Activated T-helper 1 cell treated with anti-CD3 and anti-CD28 coated beads, Interleukin-12 subunit alpha, Interleukin-12 subunit beta, Interleukin-2, Interleukin-4 antibody, amounts not matched to agents 30 ng/mL and 10 ng/mL and 1 ng/mL, durations not matched to agents 14 hours and 24 hours and 36 hours (primary cell): ENCODE results near the gene HIVEP1. TPM values are rescaled to one million over a fixed set of nuclear protein-coding genes. Genes with fewer than 3 reads are reported as not detected.
"Not testable (repeated sequence)": the region's sequence is repeated elsewhere in the genome, so short reads cannot be mapped to it uniquely, and the experiment has no call there.

ENCODE experiments used
- DNase-seq: peaks from one replicate; pipeline ENCODE4 v3.0.0; 2021; ENCODE audit warnings: low spot score
- H3K27ac Mint-ChIP-seq: one replicate; pipeline ENCODE4 v1.8.0; 2021; ENCODE audit warnings: mild to moderate bottlenecking, mixed read lengths
- H3K27me3 Mint-ChIP-seq: one replicate; pipeline ENCODE4 v1.8.0; 2022; ENCODE audit warnings: mild to moderate bottlenecking, moderate library complexity, mixed read lengths; ENCODE audit not compliant: insufficient read depth
- H3K36me3 Mint-ChIP-seq: one replicate; pipeline ENCODE4 v1.8.0; 2021; ENCODE audit warnings: low read depth, mixed read lengths
- H3K4me1 Mint-ChIP-seq: one replicate; pipeline ENCODE4 v1.8.0; 2021; ENCODE audit warnings: low read depth, mixed read lengths
- H3K4me3 Mint-ChIP-seq: one replicate; pipeline ENCODE4 v1.8.0; 2021; ENCODE audit warnings: mild to moderate bottlenecking, moderate library complexity, mixed read lengths
- H3K9me3 Mint-ChIP-seq: one replicate; pipeline ENCODE4 v1.8.0; 2021; ENCODE audit warnings: mixed read lengths
- intact Hi-C: fragments of 100-400 bp; cut with micrococcal nuclease; formaldehyde crosslinking; loops from one replicate; pipeline ENCODE4 v1.15.1; 2024
- total RNA-seq: library from RNA; stranded (reverse); gene quantifications from 2 replicates; pipeline ENCODE4 v1.2.3, GENCODE V29; 2022

Gene HIVEP1
- total RNA-seq, 1 donor from 2014 or later, result 69.8 TPM

GRCh38 chr6:12170351-12171092, 158.4 kb downstream of the HIVEP1 start:
- no peak for DNase-seq
- H3K36me3 Mint-ChIP-seq, result no peaks in the 10 kb centered on the region
- no peak overlapping the region for H3K27ac Mint-ChIP-seq

GRCh38 chr6:12171717-12172116, 159.6 kb downstream of the HIVEP1 start:
- Mint-ChIP-seq H3K27ac (no peak overlapping the region), H3K36me3 (no peaks in the 10 kb centered on the region), H3K4me3 (no peak overlapping the region), H3K4me1 (no peaks in the 10 kb centered on the region), H3K9me3 (peaks cover 2% of the 10 kb centered on the region), H3K27me3 (peaks cover 9% of the 10 kb centered on the region)
- no peak for DNase-seq
- intact Hi-C loops, result no loop called here

More at GRCh38 chr6:12170351-12171092, 158.4 kb downstream of the HIVEP1 start:
- Mint-ChIP-seq H3K27me3 (peaks cover 9% of the 10 kb centered on the region), H3K9me3 (no peaks in the 10 kb centered on the region), H3K4me1 (no peaks in the 10 kb centered on the region), H3K4me3 (no peak overlapping the region)
- intact Hi-C loops, result no loop called here

GRCh38 chr6:12172572-12172971, 160.5 kb downstream of the HIVEP1 start:
- H3K4me3 Mint-ChIP-seq, result no peak overlapping the region
- no peaks in the 10 kb centered on the region for H3K4me1 Mint-ChIP-seq
- no peak for DNase-seq
- peaks cover 9% of the 10 kb centered on the region for H3K9me3 Mint-ChIP-seq
- no peaks in the 10 kb centered on the region for H3K36me3 Mint-ChIP-seq
- no peak overlapping the region for H3K27ac Mint-ChIP-seq
- intact Hi-C loops, result no loop called here
- peaks cover 11% of the 10 kb centered on the region for H3K27me3 Mint-ChIP-seq

GRCh38 chr6:12173181-12173580, 161.1 kb downstream of the HIVEP1 start:
- Mint-ChIP-seq H3K4me3 (no peak overlapping the region), H3K27me3 (peaks cover 11% of the 10 kb centered on the region), H3K27ac (no peak overlapping the region), H3K4me1 (no peaks in the 10 kb centered on the region), H3K36me3 (no peaks in the 10 kb centered on the region), H3K9me3 (peaks cover 9% of the 10 kb centered on the region)
- DNase-seq, result no peak
- intact Hi-C loops, result no loop called here

GRCh38 chr6:12173661-12174060, 161.5 kb downstream of the HIVEP1 start:
- Mint-ChIP-seq H3K4me3 (no peak overlapping the region), H3K36me3 (no peaks in the 10 kb centered on the region), H3K9me3 (peaks cover 9% of the 10 kb centered on the region), H3K27me3 (peaks cover 11% of the 10 kb centered on the region), H3K27ac (no peak overlapping the region), H3K4me1 (no peaks in the 10 kb centered on the region)
- no peak for DNase-seq
- intact Hi-C loops, result no loop called here

- intact Hi-C loops, result no loop called here
- Mint-ChIP-seq H3K27ac (no peak overlapping the region), H3K4me1 (no peaks in the 10 kb centered on the region), H3K36me3 (no peaks in the 10 kb centered on the region), H3K9me3 (peaks cover 9% of the 10 kb centered on the region), H3K4me3 (no peak overlapping the region), H3K27me3 (peaks cover 7% of the 10 kb centered on the region)
- no peak for DNase-seq
Measured at GRCh38 chr6:12174878-12175277, 162.8 kb downstream of the HIVEP1 start.

- Mint-ChIP-seq H3K36me3 (no peaks in the 10 kb centered on the region), H3K27me3 (peaks cover 3% of the 10 kb centered on the region), H3K9me3 (peaks cover 9% of the 10 kb centered on the region), H3K4me1 (no peaks in the 10 kb centered on the region), H3K4me3 (no peak overlapping the region), H3K27ac (no peak overlapping the region)
- intact Hi-C loops, result no loop called here
- DNase-seq, result no peak
Measured at GRCh38 chr6:12175626-12176025, 163.5 kb downstream of the HIVEP1 start.

- H3K27me3 Mint-ChIP-seq, DNase-seq, H3K4me1 Mint-ChIP-seq, H3K36me3 Mint-ChIP-seq, H3K4me3 Mint-ChIP-seq, H3K9me3 Mint-ChIP-seq, intact Hi-C loops, H3K27ac Mint-ChIP-seq: not testable (repeated sequence)
Measured at GRCh38 chr6:12176782-12177181, 164.7 kb downstream of the HIVEP1 start.

GRCh38 chr6:12178521-12178920, 166.4 kb downstream of the HIVEP1 start:
- Mint-ChIP-seq H3K27ac (no peak overlapping the region), H3K4me1 (peaks cover 9% of the 10 kb centered on the region), H3K27me3 (peaks cover 8% of the 10 kb centered on the region), H3K9me3 (peaks cover 9% of the 10 kb centered on the region), H3K4me3 (no peak overlapping the region), H3K36me3 (no peaks in the 10 kb centered on the region)
- no peak for DNase-seq
- intact Hi-C loops, result no loop called here

- H3K27ac Mint-ChIP-seq, result no peak overlapping the region
- intact Hi-C loops, result no loop called here
- H3K36me3 Mint-ChIP-seq, result no peaks in the 10 kb centered on the region
- H3K9me3 Mint-ChIP-seq, result peaks cover 9% of the 10 kb centered on the region
- no peak for DNase-seq
- H3K4me3 Mint-ChIP-seq, result no peak overlapping the region
- H3K27me3 Mint-ChIP-seq, result peaks cover 10% of the 10 kb centered on the region
- H3K4me1 Mint-ChIP-seq, result peaks cover 14% of the 10 kb centered on the region
Measured at GRCh38 chr6:12181481-12181880, 169.4 kb downstream of the HIVEP1 start.

GRCh38 chr6:12182676-12183075, 170.6 kb downstream of the HIVEP1 start:
- Mint-ChIP-seq H3K36me3 (no peaks in the 10 kb centered on the region), H3K27ac (no peak overlapping the region), H3K9me3 (no peaks in the 10 kb centered on the region), H3K27me3 (peaks cover 14% of the 10 kb centered on the region), H3K4me3 (no peak overlapping the region), H3K4me1 (peaks cover 14% of the 10 kb centered on the region)
- intact Hi-C loops, result no loop called here
- DNase-seq, result no peak

GRCh38 chr6:12185081-12185673, 173.1 kb downstream of the HIVEP1 start:
- no peak for DNase-seq
- Mint-ChIP-seq H3K4me3 (no peak overlapping the region), H3K4me1 (peaks cover 14% of the 10 kb centered on the region)

GRCh38 chr6:12186528-12186927, 174.4 kb downstream of the HIVEP1 start:
- Mint-ChIP-seq H3K27ac (no peak overlapping the region), H3K27me3 (peaks cover 20% of the 10 kb centered on the region), H3K4me3 (no peak overlapping the region), H3K9me3 (no peaks in the 10 kb centered on the region), H3K4me1 (peaks cover 14% of the 10 kb centered on the region), H3K36me3 (no peaks in the 10 kb centered on the region)
- no peak for DNase-seq
- intact Hi-C loops, result no loop called here

More at GRCh38 chr6:12185081-12185673, 173.1 kb downstream of the HIVEP1 start:
- H3K9me3 Mint-ChIP-seq, result no peaks in the 10 kb centered on the region
- peaks cover 20% of the 10 kb centered on the region for H3K27me3 Mint-ChIP-seq
- no peaks in the 10 kb centered on the region for H3K36me3 Mint-ChIP-seq
- intact Hi-C loops, result no loop called here
- H3K27ac Mint-ChIP-seq, result no peak overlapping the region
